PC-9 (cell line): ENCODE data around the gene SLC45A2.

Experiments used
- EZH2 ChIP-seq: fragments of 200-600 bp; sonication (generic); IDR thresholded peaks from 2 replicates; pipeline ENCODE4 v1.8.0; 2017; ENCODE audit warnings: antibody characterized with exemption, low read depth
- TF ChIP-seq, protein P1 (sequence below): fragments of 200-600 bp; sonication (generic); conservative IDR thresholded peaks from 2 replicates; pipeline ENCODE4 v1.6.1; 2017; ENCODE audit warnings: mixed run types, antibody characterized with exemption, mild to moderate bottlenecking, moderate library complexity

DNA sequence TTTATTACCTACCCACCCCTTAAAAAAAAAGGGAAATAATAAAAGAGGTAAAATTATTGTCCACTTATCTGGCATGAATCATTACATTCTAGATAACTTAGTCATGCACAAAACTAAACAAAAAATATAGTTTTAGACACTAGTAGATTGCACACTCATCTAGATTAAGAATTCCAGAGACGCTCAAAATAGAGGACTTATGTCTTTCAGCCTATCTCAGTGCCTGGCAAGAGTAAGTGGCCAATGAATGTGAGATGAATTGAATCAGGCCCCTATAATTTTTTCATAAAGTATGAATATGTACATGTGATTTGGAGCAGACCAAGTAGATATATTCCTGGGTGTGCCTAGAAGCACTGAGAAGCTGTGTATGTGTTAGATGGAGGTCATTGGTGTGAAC, 50.3 kb downstream of the SLC45A2 start:
- TF ChIP-seq, protein P1, sequence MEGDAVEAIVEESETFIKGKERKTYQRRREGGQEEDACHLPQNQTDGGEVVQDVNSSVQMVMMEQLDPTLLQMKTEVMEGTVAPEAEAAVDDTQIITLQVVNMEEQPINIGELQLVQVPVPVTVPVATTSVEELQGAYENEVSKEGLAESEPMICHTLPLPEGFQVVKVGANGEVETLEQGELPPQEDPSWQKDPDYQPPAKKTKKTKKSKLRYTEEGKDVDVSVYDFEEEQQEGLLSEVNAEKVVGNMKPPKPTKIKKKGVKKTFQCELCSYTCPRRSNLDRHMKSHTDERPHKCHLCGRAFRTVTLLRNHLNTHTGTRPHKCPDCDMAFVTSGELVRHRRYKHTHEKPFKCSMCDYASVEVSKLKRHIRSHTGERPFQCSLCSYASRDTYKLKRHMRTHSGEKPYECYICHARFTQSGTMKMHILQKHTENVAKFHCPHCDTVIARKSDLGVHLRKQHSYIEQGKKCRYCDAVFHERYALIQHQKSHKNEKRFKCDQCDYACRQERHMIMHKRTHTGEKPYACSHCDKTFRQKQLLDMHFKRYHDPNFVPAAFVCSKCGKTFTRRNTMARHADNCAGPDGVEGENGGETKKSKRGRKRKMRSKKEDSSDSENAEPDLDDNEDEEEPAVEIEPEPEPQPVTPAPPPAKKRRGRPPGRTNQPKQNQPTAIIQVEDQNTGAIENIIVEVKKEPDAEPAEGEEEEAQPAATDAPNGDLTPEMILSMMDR, result no peak
- TF ChIP-seq EZH2, result no peak
